T-cell (primary cell): Measurements from ENCODE around the gene AP3D1. TPM values are rescaled to one million over a fixed set of nuclear protein-coding genes. Genes with fewer than 3 reads are reported as not detected.

ENCODE experiments used
- ATAC-seq, 4 experiments: fragments of 200-7000 bp in 3 of 4; fragments of 150-1000 bp in 1 of 4; cut with Tn5 transposase; replicated peaks in 1 of 4; 1 replicate in 3 of 4; 2 replicates in 1 of 4; pipeline ENCODE4 v1.10.0; 2021; ENCODE audit warnings: moderate library complexity in 3 of 4, mild to moderate bottlenecking in 2 of 4, moderate number of reproducible peaks in 1 of 4
- CTCF ChIA-PET, 2 donors: fragments of 300-600 bp; sonication (Branson Sonifier 250); formaldehyde crosslinking; loops; one replicate each; lab custom pipeline; 2022; ENCODE audit warnings: antibody characterized with exemption in 2 of 2; lab: Charles Lee
- POLR2A ChIA-PET, 2 donors: fragments of 300-600 bp; sonication (Branson Sonifier 250); formaldehyde crosslinking; loops; one replicate each; lab custom pipeline; 2022; ENCODE audit warnings: antibody characterized with exemption in 2 of 2; lab: Charles Lee
- DNase-seq, 35 experiments: peaks; one replicate each; pipeline versions ENCODE4 v3.0.0 to v3.0.0-alpha.2; 2013 to 2023
- H3K27ac ChIP-seq: one replicate; pipeline ENCODE4 v1.5.1; 2013; ENCODE audit warnings: low read length
- H3K27me3 ChIP-seq, 2 experiments: replicated peaks in 1 of 2; 1 replicate in 1 of 2; 2 replicates in 1 of 2; pipeline versions ENCODE4 v1.6.1 to v1.7.0; 2013; ENCODE audit warnings: low read length in 1 of 2, mixed read lengths in 1 of 2; ENCODE audit not compliant: control insufficient read depth in 2 of 2, insufficient read depth in 2 of 2; ENCODE audit errors: extremely low read depth in 1 of 2
- H3K36me3 ChIP-seq, 2 donors: 1 replicate in 1 of 2; 2 replicates in 1 of 2; pipeline versions ENCODE4 v1.6.1 to v1.7.0; 2013; ENCODE audit warnings: low read length in 1 of 2; ENCODE audit not compliant: control insufficient read depth in 2 of 2, insufficient read depth in 1 of 2; ENCODE audit errors: extremely low read depth in 1 of 2
- H3K4me1 ChIP-seq, 2 experiments: 1 replicate in 1 of 2; 2 replicates in 1 of 2; pipeline versions ENCODE4 v1.6.1 to v1.7.0; 2013; ENCODE audit warnings: low read length in 2 of 2, mixed read lengths in 1 of 2; ENCODE audit not compliant: insufficient read depth in 2 of 2, control insufficient read depth in 1 of 2; ENCODE audit errors: extremely low read depth in 1 of 2
- H3K4me3 ChIP-seq, 2 donors: 1 replicate in 1 of 2; 2 replicates in 1 of 2; pipeline versions ENCODE4 v1.5.1 to v1.7.0; 2013; ENCODE audit warnings: mild to moderate bottlenecking in 2 of 2, low read length in 1 of 2, moderate library complexity in 1 of 2; ENCODE audit not compliant: control insufficient read depth in 1 of 2; ENCODE audit errors: extremely low read depth in 1 of 2
- H3K9me3 ChIP-seq: 2 replicates; pipeline ENCODE4 v1.7.0; 2013
- H3K27ac Mint-ChIP-seq, 2 donors: one replicate each; pipeline ENCODE4 v1.8.0; 2020 to 2021; ENCODE audit warnings: mild to moderate bottlenecking in 2 of 2, mixed read lengths in 2 of 2
- H3K27me3 Mint-ChIP-seq, 2 donors: one replicate each; pipeline ENCODE4 v1.8.0; 2021 to 2022; ENCODE audit warnings: mixed read lengths in 2 of 2
- H3K36me3 Mint-ChIP-seq: one replicate; pipeline ENCODE4 v1.8.0; 2021; ENCODE audit warnings: mixed read lengths
- H3K4me1 Mint-ChIP-seq, 3 donors: one replicate each; pipeline ENCODE4 v1.8.0; 2020 to 2022; ENCODE audit warnings: mixed read lengths in 3 of 3, mild to moderate bottlenecking in 1 of 3
- H3K4me3 Mint-ChIP-seq, 3 donors: one replicate each; pipeline ENCODE4 v1.8.0; 2020 to 2022; ENCODE audit warnings: mild to moderate bottlenecking in 3 of 3, mixed read lengths in 3 of 3, moderate library complexity in 3 of 3
- H3K9me3 Mint-ChIP-seq, 3 donors: one replicate each; pipeline ENCODE4 v1.8.0; 2020 to 2022; ENCODE audit warnings: mixed read lengths in 3 of 3
- WGBS: methylation state at CpG from one replicate; pipeline ENCODE4 v1.1.5; 2013; ENCODE audit warnings: missing lambda C conversion rate; ENCODE audit not compliant: insufficient coverage; 5-methylcytosine and 5-hydroxymethylcytosine counted together
- total RNA-seq, 35 experiments: library from RNA in 6 of 35; stranded (reverse) in 6 of 35; fragments of 120-200 nt in 1 of 35; gene quantifications; one replicate each; pipeline versions ENCODE4 v1.2.1 to v1.2.4 and lab custom pipeline; 2013 to 2026

Gene AP3D1
- total RNA-seq, 5 donors from 2014 or later (not counting 1 experiment from before 2014, with no cell fraction given), result 78.6 to 91.5 (median 86.7) TPM

DNA sequence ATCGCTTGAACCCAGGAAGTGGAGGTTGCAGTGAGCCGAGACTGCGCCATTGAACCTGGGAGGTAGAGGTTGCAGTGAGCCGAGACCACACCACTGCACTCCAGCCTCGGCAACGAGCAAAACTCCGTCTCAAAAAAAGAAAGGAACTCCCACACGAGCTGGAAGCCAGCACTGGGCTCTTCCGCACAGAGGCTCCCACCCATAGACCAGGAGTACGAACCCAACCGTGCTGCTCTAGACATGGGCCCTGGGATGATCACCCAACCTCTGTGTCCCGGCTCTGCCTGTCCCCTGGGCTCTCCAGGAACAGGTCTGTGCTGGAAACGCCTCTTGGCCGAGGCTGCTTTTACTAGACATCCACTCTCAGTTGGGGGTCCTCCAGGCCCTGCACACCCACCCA lies 24.4 kb upstream of the AP3D1 start:
- ChIA-PET CTCF (no interaction called here), POLR2A (no interaction called here)
- ATAC-seq (no peak), DNase-seq (no peak)
- H3K36me3 Mint-ChIP-seq, result no peaks in the 10 kb centered on the region
- H3K27ac ChIP-seq, result no peak overlapping the region
- H3K27me3 Mint-ChIP-seq, result no peaks in the 10 kb centered on the region
- 98% methylated on average over 13 of the region's 14 CpGs for WGBS
- no peaks in the 10 kb centered on the region for H3K27me3 ChIP-seq
- peaks cover 0 to 26% of the 10 kb centered on the region in 2 experiments for H3K4me1 ChIP-seq
- H3K36me3 ChIP-seq, result peaks cover 6 to 7% of the 10 kb centered on the region in 2 donors
- H3K4me3 Mint-ChIP-seq, result no peak overlapping the region
- no peaks in the 10 kb centered on the region for H3K9me3 ChIP-seq
- H3K4me1 Mint-ChIP-seq, result peaks cover 30 to 33% (median 31%) of the 10 kb centered on the region in 3 donors
- no peak overlapping the region for H3K27ac Mint-ChIP-seq
- H3K4me3 ChIP-seq, result no peak overlapping the region
- no peaks in the 10 kb centered on the region for H3K9me3 Mint-ChIP-seq

DNA sequence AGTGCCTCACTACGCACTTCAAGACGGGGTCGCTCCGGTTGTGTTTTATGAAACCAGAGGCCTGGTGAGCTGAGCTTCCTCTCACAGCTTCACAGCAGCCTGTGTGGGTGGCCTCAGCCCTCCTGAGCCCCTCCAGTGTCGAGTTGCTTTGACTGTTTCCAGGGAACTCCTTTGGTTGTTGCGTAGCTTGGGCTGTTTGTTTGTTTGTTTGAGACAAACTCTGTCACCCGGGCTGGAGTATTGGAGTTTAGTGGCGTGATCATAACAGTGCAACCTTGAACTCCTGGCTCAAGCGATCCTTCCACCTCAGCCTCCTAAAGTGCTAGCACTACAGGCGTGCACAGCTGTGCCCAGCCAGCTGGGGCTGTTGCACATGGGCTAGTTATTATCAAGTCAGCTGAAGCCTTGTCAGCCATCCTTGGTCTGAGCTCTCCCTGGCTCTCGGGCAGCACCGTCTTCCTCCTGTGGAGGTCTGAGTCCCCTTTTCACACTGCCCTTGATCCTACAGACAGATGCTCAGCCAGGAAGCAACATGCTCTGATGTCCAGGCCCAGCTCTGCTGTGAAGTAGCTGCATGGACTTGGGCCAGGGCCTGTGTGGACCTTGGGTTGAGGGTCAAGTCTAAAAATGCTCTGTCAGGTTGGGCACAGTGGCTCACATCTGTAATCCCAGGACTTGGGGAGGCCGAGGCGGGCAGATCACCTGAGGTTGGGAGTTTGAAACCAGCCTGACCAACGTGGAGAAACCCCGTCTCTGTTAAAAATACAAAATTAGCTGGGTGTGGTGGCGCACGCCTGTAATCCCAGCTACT lies 22.6 kb upstream of the AP3D1 start:
- ChIA-PET POLR2A (interaction anchor here in 1 of 2 donors (0.6 kb wide), 1 partner anchor 19 kb away, joined by 5 read pairs; no protein-coding TSS in a partner anchor), CTCF (no interaction called here)
- H3K27me3 Mint-ChIP-seq, result no peaks in the 10 kb centered on the region
- H3K9me3 Mint-ChIP-seq, result no peaks in the 10 kb centered on the region
- no peaks in the 10 kb centered on the region for H3K27me3 ChIP-seq
- no peak overlapping the region for H3K4me3 Mint-ChIP-seq
- DNase-seq, result no peak
- H3K36me3 ChIP-seq, result peaks cover 2 to 4% of the 10 kb centered on the region in 2 donors
- no peaks in the 10 kb centered on the region for H3K36me3 Mint-ChIP-seq
- H3K27ac ChIP-seq, result no peak overlapping the region
- WGBS, result 82% methylated on average over 12 of the region's 18 CpGs
- peaks cover 0 to 37% of the 10 kb centered on the region in 2 experiments for H3K4me1 ChIP-seq
- H3K4me3 ChIP-seq, result no peak overlapping the region
- H3K27ac Mint-ChIP-seq, result peak overlapping the region in 1 of 2 donors; percentile 58
- ATAC-seq, result no peak
- H3K4me1 Mint-ChIP-seq, result peaks cover 28 to 41% (median 40%) of the 10 kb centered on the region in 3 donors
- H3K9me3 ChIP-seq, result no peaks in the 10 kb centered on the region

GRCh38 chr19:2173388-2173766 lies 22.0 kb upstream of the AP3D1 start:
- Histone ChIP-seq H3K4me3 (no peak overlapping the region), H3K27me3 (no peaks in the 10 kb centered on the region), H3K9me3 (no peaks in the 10 kb centered on the region), H3K36me3 (peaks cover 2 to 4% of the 10 kb centered on the region in 2 donors), H3K27ac (no peak overlapping the region), H3K4me1 (peaks cover 0 to 43% of the 10 kb centered on the region in 2 experiments)
- WGBS, result 92% methylated on average over 21 of the region's 21 CpGs
- no peaks in the 10 kb centered on the region for H3K36me3 Mint-ChIP-seq
- peaks cover 29 to 47% (median 46%) of the 10 kb centered on the region in 3 donors for H3K4me1 Mint-ChIP-seq
- ChIA-PET CTCF (no interaction called here), POLR2A (interaction anchor here in 1 of 2 donors (0.6 kb wide), 1 partner anchor 18 kb away, joined by 5 read pairs; no protein-coding TSS in a partner anchor)
- ATAC-seq, result no peak
- H3K4me3 Mint-ChIP-seq, result no peak overlapping the region
- no peaks in the 10 kb centered on the region for H3K9me3 Mint-ChIP-seq
- no peak overlapping the region for H3K27ac Mint-ChIP-seq
- DNase-seq, result no peak
- no peaks in the 10 kb centered on the region for H3K27me3 Mint-ChIP-seq

DNA sequence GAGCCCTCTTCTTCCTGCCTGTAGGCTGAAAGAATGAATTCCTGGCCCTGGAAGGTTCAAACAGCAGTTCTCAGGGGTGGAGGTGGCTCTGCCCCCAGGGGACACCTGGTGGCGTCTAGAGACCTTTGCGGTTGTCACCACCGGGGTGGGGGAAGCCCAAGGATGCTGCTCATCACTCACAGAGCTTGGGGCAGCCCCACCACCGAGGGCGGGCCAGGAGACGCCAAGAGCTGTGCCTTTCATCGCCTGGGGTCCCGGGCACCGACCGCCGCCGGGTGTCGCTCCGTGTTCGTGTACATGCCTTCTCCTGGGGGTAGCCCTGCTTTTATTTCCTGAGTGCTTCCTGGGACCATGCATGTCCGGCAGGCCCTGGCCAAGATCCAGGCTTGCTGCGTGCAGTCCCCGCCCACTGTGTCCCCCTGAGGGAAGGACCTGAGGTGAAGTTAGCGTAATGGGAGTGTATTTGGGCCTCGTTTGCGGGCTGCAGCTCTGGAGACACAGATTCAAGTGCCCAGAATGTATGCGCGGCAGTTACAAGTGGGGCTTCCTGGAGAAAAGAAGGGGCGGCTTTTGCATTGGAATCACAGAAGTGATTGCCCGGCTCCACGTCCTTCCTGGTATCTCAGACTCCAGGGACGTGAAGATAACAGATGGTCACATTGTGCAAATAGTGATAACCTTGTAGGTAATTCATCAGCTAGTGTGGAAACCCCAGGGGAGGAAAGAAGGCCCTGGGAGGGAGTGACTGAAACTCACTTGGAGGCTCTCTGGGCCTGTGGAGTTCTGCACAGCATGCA lies 20.2 kb upstream of the AP3D1 start:
- Histone ChIP-seq H3K27ac (peak overlapping the region; percentile 6), H3K4me1 (peaks cover 2 to 57% of the 10 kb centered on the region in 2 experiments)
- POLR2A ChIA-PET, result interaction anchor here (0.6 to 0.7 kb wide), 4 partner anchors 12 to 304 kb away, joined by 4 to 5 read pairs (median 4); partner anchors contain the start of gene GADD45B (in 1 of the 2)

GRCh38 chr19:2170987-2171348 lies 19.6 kb upstream of the AP3D1 start:
- Mint-ChIP-seq H3K9me3 (no peaks in the 10 kb centered on the region), H3K4me1 (peaks cover 35 to 63% (median 62%) of the 10 kb centered on the region in 3 donors), H3K27ac (peak overlapping the region in 1 of 2 donors; percentile 28), H3K4me3 (peak overlapping the region in 1 of 3 donors; percentile 32), H3K27me3 (no peaks in the 10 kb centered on the region), H3K36me3 (no peaks in the 10 kb centered on the region)
- DNase-seq, result no peak
- Histone ChIP-seq H3K9me3 (no peaks in the 10 kb centered on the region), H3K4me3 (no peak overlapping the region), H3K36me3 (no peaks in the 10 kb centered on the region), H3K27me3 (no peaks in the 10 kb centered on the region), H3K27ac (peak overlapping the region; percentile 6), H3K4me1 (peaks cover 2 to 62% of the 10 kb centered on the region in 2 experiments)
- WGBS, result 69% methylated on average over 4 of the region's 5 CpGs
- ATAC-seq, result peak in 3 of 4 experiments; percentile 15 to 39 (median 35)
- POLR2A ChIA-PET, result no interaction called here
- CTCF ChIA-PET, result interaction anchor here in 1 of 2 donors (1.0 kb wide), 1 partner anchor 15 kb away, joined by 3 read pairs; no protein-coding TSS in a partner anchor

More for the DNA sequence above, 20.2 kb upstream of the AP3D1 start:
- Histone ChIP-seq H3K9me3 (no peaks in the 10 kb centered on the region), H3K27me3 (no peaks in the 10 kb centered on the region), H3K4me3 (no peak overlapping the region), H3K36me3 (peaks cover 0 to under 1% of the 10 kb centered on the region in 2 donors)
- 34% methylated on average over 23 of the region's 27 CpGs for WGBS
- H3K27me3 Mint-ChIP-seq, result no peaks in the 10 kb centered on the region
- CTCF ChIA-PET, result interaction anchor here (0.5 to 1.0 kb wide), 3 partner anchors 10 to 17 kb away, joined by 3 read pairs; no protein-coding TSS in a partner anchor
- H3K4me1 Mint-ChIP-seq, result peaks cover 35 to 61% (median 61%) of the 10 kb centered on the region in 3 donors
- no peaks in the 10 kb centered on the region for H3K36me3 Mint-ChIP-seq
- H3K27ac Mint-ChIP-seq, result peak overlapping the region in 1 of 2 donors; percentile 28
- no peaks in the 10 kb centered on the region for H3K9me3 Mint-ChIP-seq
- ATAC-seq, result peak; percentile 74 to 96 (median 84)
- H3K4me3 Mint-ChIP-seq, result peak overlapping the region in 2 of 3 donors; percentile 13 to 32
- peak; percentile 20 to 86 (median 75) for DNase-seq

DNA sequence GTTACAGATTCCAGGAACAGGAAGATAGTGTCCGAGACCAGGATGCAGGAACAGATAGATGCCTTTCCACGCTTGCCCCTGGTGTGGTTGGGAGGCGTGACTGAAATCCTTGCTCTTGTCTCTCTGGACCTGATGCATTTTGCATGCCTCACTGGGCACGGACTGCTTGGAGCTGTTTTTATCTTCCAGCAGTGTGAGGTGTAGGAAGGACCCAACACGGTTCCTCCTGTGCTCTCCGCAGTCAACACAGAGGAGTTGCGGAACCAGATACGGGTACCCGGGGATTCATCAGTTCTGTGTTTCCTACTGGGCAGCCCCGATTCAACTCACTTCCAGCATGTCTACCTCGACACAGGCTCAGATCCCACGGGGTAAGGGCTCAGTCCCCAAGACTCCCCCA lies 18.9 kb upstream of the AP3D1 start:
- Mint-ChIP-seq H3K4me3 (no peak overlapping the region), H3K27me3 (no peaks in the 10 kb centered on the region), H3K36me3 (no peaks in the 10 kb centered on the region), H3K9me3 (no peaks in the 10 kb centered on the region), H3K4me1 (peaks cover 35 to 70% (median 67%) of the 10 kb centered on the region in 3 donors), H3K27ac (no peak overlapping the region)
- H3K4me1 ChIP-seq, result peaks cover 2 to 69% of the 10 kb centered on the region in 2 experiments
- WGBS, result 92% methylated on average over 11 of the region's 12 CpGs
- ATAC-seq (no peak), DNase-seq (no peak)
- no peaks in the 10 kb centered on the region for H3K9me3 ChIP-seq
- no peaks in the 10 kb centered on the region for H3K36me3 ChIP-seq
- ChIA-PET POLR2A (no interaction called here), CTCF (no interaction called here)
- H3K27me3 ChIP-seq, result no peaks in the 10 kb centered on the region
- no peak overlapping the region for H3K4me3 ChIP-seq
- H3K27ac ChIP-seq, result no peak overlapping the region
